Measurements from ENCODE around the gene ICAM4. TPM values are rescaled to one million over a fixed set of nuclear protein-coding genes. Genes with fewer than 3 reads are reported as not detected.

Gene ICAM4
- polyA plus RNA-seq, 1 of the 3 experiments (the other 2 are of a cell fraction) = 0.05 TPM

DNA sequence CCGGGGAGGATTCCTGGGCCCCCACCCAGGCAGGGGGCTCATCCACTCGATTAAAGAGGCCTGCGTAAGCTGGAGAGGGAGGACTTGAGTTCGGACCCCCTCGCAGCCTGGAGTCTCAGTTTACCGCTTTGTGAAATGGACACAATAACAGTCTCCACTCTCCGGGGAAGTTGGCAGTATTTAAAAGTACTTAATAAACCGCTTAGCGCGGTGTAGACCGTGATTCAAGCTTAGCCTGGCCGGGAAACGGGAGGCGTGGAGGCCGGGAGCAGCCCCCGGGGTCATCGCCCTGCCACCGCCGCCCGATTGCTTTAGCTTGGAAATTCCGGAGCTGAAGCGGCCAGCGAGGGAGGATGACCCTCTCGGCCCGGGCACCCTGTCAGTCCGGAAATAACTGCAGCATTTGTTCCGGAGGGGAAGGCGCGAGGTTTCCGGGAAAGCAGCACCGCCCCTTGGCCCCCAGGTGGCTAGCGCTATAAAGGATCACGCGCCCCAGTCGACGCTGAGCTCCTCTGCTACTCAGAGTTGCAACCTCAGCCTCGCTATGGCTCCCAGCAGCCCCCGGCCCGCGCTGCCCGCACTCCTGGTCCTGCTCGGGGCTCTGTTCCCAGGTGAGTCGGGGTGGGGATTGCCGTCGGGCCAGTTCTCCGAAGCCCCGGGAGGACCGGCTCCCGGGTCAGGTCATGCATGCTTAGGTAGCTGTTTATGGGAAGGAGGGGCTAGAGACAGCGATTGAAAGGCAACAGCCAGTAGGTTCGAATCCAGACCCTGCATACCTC lies 15.9 kb upstream of the ICAM4 start, which contains the start of gene ICAM1 (continued):
- no peak for TF ChIP-seq CHD2 (IDR thresholded peaks at IDR 0.05; ENCODE audit: low read length, partially characterized antibody)
- TF ChIP-seq, protein P1, sequence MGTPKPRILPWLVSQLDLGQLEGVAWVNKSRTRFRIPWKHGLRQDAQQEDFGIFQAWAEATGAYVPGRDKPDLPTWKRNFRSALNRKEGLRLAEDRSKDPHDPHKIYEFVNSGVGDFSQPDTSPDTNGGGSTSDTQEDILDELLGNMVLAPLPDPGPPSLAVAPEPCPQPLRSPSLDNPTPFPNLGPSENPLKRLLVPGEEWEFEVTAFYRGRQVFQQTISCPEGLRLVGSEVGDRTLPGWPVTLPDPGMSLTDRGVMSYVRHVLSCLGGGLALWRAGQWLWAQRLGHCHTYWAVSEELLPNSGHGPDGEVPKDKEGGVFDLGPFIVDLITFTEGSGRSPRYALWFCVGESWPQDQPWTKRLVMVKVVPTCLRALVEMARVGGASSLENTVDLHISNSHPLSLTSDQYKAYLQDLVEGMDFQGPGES (IDR thresholded peaks at IDR 0.05; ENCODE audit: low read depth, low read length) = no peak
- peak; percentile 19; the same call in 1 of the 2 replicates for TF ChIP-seq RXRA (IDR thresholded peaks at IDR 0.05; ENCODE audit: borderline replicate concordance, low read depth)
- no peak for TF ChIP-seq MEF2A (IDR thresholded peaks at IDR 0.05; ENCODE audit: borderline replicate concordance, low read depth)
- no peak for TF ChIP-seq TEAD4 (IDR thresholded peaks at IDR 0.05; ENCODE audit: borderline replicate concordance, insufficient read depth)
- TF ChIP-seq EP300 (IDR thresholded peaks at IDR 0.05; ENCODE audit: borderline replicate concordance in 1 of 2, low read depth in 1 of 2, low read length in 1 of 2) = no peak
- no peak for TF ChIP-seq YY1 (IDR thresholded peaks at IDR 0.05; ENCODE audit: low read depth)
- TF ChIP-seq TAF1 (IDR thresholded peaks at IDR 0.05; ENCODE audit: borderline replicate concordance, low read depth, low read length) = no peak
- no peak for TF ChIP-seq SMC3 (IDR thresholded peaks at IDR 0.05; ENCODE audit: low read depth, low read length)
- no peak for TF ChIP-seq POLR2AphosphoS5 (IDR thresholded peaks at IDR 0.05; ENCODE audit: low read depth, low read length)
- peak; percentile 60 for TF ChIP-seq GABPA (IDR thresholded peaks at IDR 0.05; ENCODE audit: low read depth)
- TF ChIP-seq, protein P2, sequence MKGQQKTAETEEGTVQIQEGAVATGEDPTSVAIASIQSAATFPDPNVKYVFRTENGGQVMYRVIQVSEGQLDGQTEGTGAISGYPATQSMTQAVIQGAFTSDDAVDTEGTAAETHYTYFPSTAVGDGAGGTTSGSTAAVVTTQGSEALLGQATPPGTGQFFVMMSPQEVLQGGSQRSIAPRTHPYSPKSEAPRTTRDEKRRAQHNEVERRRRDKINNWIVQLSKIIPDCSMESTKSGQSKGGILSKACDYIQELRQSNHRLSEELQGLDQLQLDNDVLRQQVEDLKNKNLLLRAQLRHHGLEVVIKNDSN (IDR thresholded peaks at IDR 0.05; ENCODE audit: borderline replicate concordance, low read depth) = peak; percentile 23; the same call in 1 of the 2 replicates
- TF ChIP-seq FOXM1 (IDR thresholded peaks at IDR 0.05; ENCODE audit: low read depth) = no peak
- TF ChIP-seq, protein P3, sequence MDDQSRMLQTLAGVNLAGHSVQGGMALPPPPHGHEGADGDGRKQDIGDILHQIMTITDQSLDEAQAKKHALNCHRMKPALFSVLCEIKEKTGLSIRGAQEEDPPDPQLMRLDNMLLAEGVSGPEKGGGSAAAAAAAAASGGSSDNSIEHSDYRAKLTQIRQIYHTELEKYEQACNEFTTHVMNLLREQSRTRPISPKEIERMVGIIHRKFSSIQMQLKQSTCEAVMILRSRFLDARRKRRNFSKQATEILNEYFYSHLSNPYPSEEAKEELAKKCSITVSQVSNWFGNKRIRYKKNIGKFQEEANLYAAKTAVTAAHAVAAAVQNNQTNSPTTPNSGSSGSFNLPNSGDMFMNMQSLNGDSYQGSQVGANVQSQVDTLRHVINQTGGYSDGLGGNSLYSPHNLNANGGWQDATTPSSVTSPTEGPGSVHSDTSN (IDR thresholded peaks at IDR 0.05) = no peak

DNA sequence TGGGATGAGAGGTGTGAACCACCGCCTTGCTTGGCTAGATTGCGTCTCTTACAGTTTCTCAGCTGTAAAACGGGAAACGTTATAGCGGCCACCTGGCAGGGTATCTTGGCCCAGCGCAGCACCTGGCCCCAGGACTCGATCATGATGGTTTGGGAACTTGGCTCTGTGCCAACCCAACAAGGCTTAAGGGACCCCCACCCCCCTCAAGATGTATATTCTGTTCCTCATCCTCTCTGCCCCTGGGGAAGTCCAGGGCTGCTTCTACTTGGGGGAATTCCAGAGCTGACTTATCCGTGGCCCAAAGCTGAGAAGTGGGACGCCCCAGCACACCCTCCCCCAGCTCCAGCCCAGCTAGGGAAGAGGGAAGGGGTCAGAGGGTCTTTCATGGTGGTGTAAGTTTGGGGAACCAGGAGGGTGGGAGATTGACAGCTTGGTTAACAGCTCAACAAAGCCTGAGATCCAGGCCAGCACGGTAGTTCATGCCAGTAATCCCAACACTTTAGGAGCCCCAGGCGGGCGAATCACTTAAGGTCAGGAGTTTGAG lies 15.1 kb upstream of the ICAM4 start:
- Histone ChIP-seq H3K27me3 (ENCODE audit: insufficient read depth) (no peaks in the 10 kb centered on the region), H3K36me3 (replicated peaks in 1 of 2; ENCODE audit: control insufficient read depth in 1 of 2, insufficient read depth in 2 of 2, low read length in 1 of 2) (no peaks in the 10 kb centered on the region), H3K4me2 (no peak overlapping the region), H3K79me2 (ENCODE audit: insufficient read depth) (no peaks in the 10 kb centered on the region), H3K4me3 (ENCODE audit: low read depth in 2 of 2, low read length in 1 of 2) (peak overlapping the region in 1 of 2 experiments; percentile 27; a peak in 1 of 4 replicates), H4K20me1 (ENCODE audit: insufficient read depth) (no peaks in the 10 kb centered on the region), H3K9me3 (no peaks in the 10 kb centered on the region), H3K9me2 (no peaks in the 10 kb centered on the region), H2AFZ (ENCODE audit: low read depth) (no peak overlapping the region), H3K9ac (no peak overlapping the region), H3F3A (replicated peaks; ENCODE audit: insufficient read depth) (peaks cover 2% of the 10 kb centered on the region), H3K4me1 (ENCODE audit: control insufficient read depth in 1 of 2, insufficient read depth in 2 of 2, low read depth in 1 of 2, low read length in 1 of 2) (peaks cover 0 to 4% of the 10 kb centered on the region in 2 experiments; a peak in 2 of 4 replicates), H3K27ac (ENCODE audit: low read depth in 2 of 2, low read length in 1 of 2) (no peak overlapping the region)
- WGBS (ENCODE audit: low lambda C conversion rate) = 60% methylated on average over 2 of the region's 12 CpGs
- CTCF ChIA-PET = interaction anchor here (0.5 to 17.2 kb wide), 16 partner anchors 9 to 339 kb away, joined by 3 to 596 read pairs (median 13); partner anchors contain the start of genes CDC37, ICAM4, ICAM5 and RAVER1
- POLR2A ChIA-PET = interaction anchor here (1.0 to 1.4 kb wide), 2 partner anchors 43 to 45 kb away, joined by 3 to 5 read pairs; no protein-coding TSS in a partner anchor
- DNase-seq = peak; percentile 34
- peak; percentile 75 for TF ChIP-seq NFIC (IDR thresholded peaks at IDR 0.05; ENCODE audit: borderline replicate concordance)
- TF ChIP-seq, protein P4, sequence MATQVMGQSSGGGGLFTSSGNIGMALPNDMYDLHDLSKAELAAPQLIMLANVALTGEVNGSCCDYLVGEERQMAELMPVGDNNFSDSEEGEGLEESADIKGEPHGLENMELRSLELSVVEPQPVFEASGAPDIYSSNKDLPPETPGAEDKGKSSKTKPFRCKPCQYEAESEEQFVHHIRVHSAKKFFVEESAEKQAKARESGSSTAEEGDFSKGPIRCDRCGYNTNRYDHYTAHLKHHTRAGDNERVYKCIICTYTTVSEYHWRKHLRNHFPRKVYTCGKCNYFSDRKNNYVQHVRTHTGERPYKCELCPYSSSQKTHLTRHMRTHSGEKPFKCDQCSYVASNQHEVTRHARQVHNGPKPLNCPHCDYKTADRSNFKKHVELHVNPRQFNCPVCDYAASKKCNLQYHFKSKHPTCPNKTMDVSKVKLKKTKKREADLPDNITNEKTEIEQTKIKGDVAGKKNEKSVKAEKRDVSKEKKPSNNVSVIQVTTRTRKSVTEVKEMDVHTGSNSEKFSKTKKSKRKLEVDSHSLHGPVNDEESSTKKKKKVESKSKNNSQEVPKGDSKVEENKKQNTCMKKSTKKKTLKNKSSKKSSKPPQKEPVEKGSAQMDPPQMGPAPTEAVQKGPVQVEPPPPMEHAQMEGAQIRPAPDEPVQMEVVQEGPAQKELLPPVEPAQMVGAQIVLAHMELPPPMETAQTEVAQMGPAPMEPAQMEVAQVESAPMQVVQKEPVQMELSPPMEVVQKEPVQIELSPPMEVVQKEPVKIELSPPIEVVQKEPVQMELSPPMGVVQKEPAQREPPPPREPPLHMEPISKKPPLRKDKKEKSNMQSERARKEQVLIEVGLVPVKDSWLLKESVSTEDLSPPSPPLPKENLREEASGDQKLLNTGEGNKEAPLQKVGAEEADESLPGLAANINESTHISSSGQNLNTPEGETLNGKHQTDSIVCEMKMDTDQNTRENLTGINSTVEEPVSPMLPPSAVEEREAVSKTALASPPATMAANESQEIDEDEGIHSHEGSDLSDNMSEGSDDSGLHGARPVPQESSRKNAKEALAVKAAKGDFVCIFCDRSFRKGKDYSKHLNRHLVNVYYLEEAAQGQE (IDR thresholded peaks at IDR 0.05; ENCODE audit: low read depth, low read length) = no peak
